ENCODE data around the gene KCNIP1. TPM values are rescaled to one million over a fixed set of nuclear protein-coding genes. Genes with fewer than 3 reads are reported as not detected.
A peak's percentile ranks its signal among the peaks of the same experiment; 100 is the strongest.

The KCNIP1 gene
- total RNA-seq, 1 experiment from 2014 or later = not detected

- ChIA-PET POLR2A (interaction anchor here (0.6 kb wide), 1 partner anchor 131 kb away, joined by 8 read pairs; no protein-coding TSS in a partner anchor), CTCF (interaction anchor here (1.0 kb wide), 1 partner anchor 25 kb away, joined by 3 read pairs; no protein-coding TSS in a partner anchor)
- H3K27ac ChIP-seq (ENCODE audit: low read length) = no peak overlapping the region
- intact Hi-C loops (cut with micrococcal nuclease; ENCODE audit: unreplicated experiment) = no loop called here
- ATAC-seq (no peak), DNase-seq (ENCODE audit: low read depth, low spot score) (no peak)
- H3K36me3 ChIP-seq (ENCODE audit: control insufficient read depth, insufficient read depth, low read length) = no peaks in the 10 kb centered on the region
- no peaks in the 10 kb centered on the region for H3K27me3 ChIP-seq (ENCODE audit: control insufficient read depth, insufficient read depth, low read length)
- TF ChIP-seq SIN3A (IDR thresholded peaks at IDR 0.05; ENCODE audit: borderline replicate concordance, insufficient read depth, low read depth, low read length) = no peak
- no peak for TF ChIP-seq TCF7L2 (IDR thresholded peaks at IDR 0.05; ENCODE audit: low read depth, low read length)
- no peak for TF ChIP-seq POLR2AphosphoS5 (IDR thresholded peaks at IDR 0.05; ENCODE audit: low read depth, low read length)
- no peak for TF ChIP-seq REST (IDR thresholded peaks at IDR 0.05; ENCODE audit: insufficient read depth in 1 of 2, low read depth in 2 of 2, low read length in 1 of 2)
- H3K4me1 ChIP-seq (ENCODE audit: control insufficient read depth, insufficient read depth, low read length) = no peaks in the 10 kb centered on the region
- no TSS peak for BruUV-seq (replicated peaks)
- no peaks in the 10 kb centered on the region for H3K9me3 ChIP-seq (ENCODE audit: control insufficient read depth, insufficient read depth, low read depth, low read length)
- no peak overlapping the region for H3K4me3 ChIP-seq (ENCODE audit: low read depth in 2 of 2, low read length in 2 of 2)
- in situ Hi-C loops (cut with HindIII; ENCODE audit: low pct_unique_long_range_greater_than_20kb, low sequenced_read_pairs) = no loop called here
These were observed 103.1 kb downstream of the KCNIP1 start for GRCh38 chr5:170606941-170607340.

- intact Hi-C loops (cut with micrococcal nuclease; ENCODE audit: unreplicated experiment) = no loop called here
- H3K27me3 ChIP-seq (ENCODE audit: control insufficient read depth, insufficient read depth, low read length) = no peaks in the 10 kb centered on the region
- BruUV-seq (replicated peaks) = no TSS peak
- CTCF ChIA-PET = interaction anchor here (0.5 kb wide), 1 partner anchor 167 kb away, joined by 4 read pairs; no protein-coding TSS in a partner anchor
- no peaks in the 10 kb centered on the region for H3K36me3 ChIP-seq (ENCODE audit: control insufficient read depth, insufficient read depth, low read length)
- TF ChIP-seq REST (IDR thresholded peaks at IDR 0.05; ENCODE audit: insufficient read depth in 1 of 2, low read depth in 2 of 2, low read length in 1 of 2) = peak; percentile 19 to 81; a peak in 3 of 4 replicates
- TF ChIP-seq POLR2AphosphoS5 (IDR thresholded peaks at IDR 0.05; ENCODE audit: low read depth, low read length) = no peak
- H3K4me3 ChIP-seq (ENCODE audit: low read depth in 2 of 2, low read length in 2 of 2) = no peak overlapping the region
- no peak overlapping the region for H3K27ac ChIP-seq (ENCODE audit: low read length)
- no peak for ATAC-seq
- H3K9me3 ChIP-seq (ENCODE audit: control insufficient read depth, insufficient read depth, low read depth, low read length) = no peaks in the 10 kb centered on the region
- POLR2A ChIA-PET = no interaction called here
- in situ Hi-C loops (cut with HindIII; ENCODE audit: low pct_unique_long_range_greater_than_20kb, low sequenced_read_pairs) = no loop called here
- DNase-seq (ENCODE audit: low read depth, low spot score) = no peak
- H3K4me1 ChIP-seq (ENCODE audit: control insufficient read depth, insufficient read depth, low read length) = no peaks in the 10 kb centered on the region
These were observed 107.8 kb downstream of the KCNIP1 start for GRCh38 chr5:170611449-170612090.

Data from Panc1 (cell line).